ENCODE results near the gene DNAJB13.
"Not testable (repeated sequence)": the region's sequence is repeated elsewhere in the genome, so short reads cannot be mapped to it uniquely, and the experiment has no call there.

The DNAJB13 gene

GRCh38 chr11:73950869-73951710 lies at the start of gene DNAJB13:
Gene DNAJB13 (plus strand): TSS chr11:73951026. CDS start chr11:73951070, 44 bp downstream.
- DNase-seq (ENCODE audit: low read depth), result no peak

GRCh38 chr11:73902303-73902702 lies 48.5 kb upstream of the DNAJB13 start:
- DNase-seq (ENCODE audit: low read depth), result no peak

GRCh38 chr11:73907191-73907590 lies 43.6 kb upstream of the DNAJB13 start:
- no peak for DNase-seq (ENCODE audit: low read depth)

GRCh38 chr11:73912026-73912425 lies 38.8 kb upstream of the DNAJB13 start:
- DNase-seq (ENCODE audit: low read depth), result no peak

GRCh38 chr11:73913472-73913871 lies 37.4 kb upstream of the DNAJB13 start:
- no peak for DNase-seq (ENCODE audit: low read depth)

- no peak for DNase-seq (ENCODE audit: low read depth)
Observed at GRCh38 chr11:73914284-73914683, 36.5 kb upstream of the DNAJB13 start.

- no peak for DNase-seq (ENCODE audit: low read depth)
Observed at GRCh38 chr11:73916435-73916834, 34.4 kb upstream of the DNAJB13 start.

GRCh38 chr11:73921180-73921579 lies 29.6 kb upstream of the DNAJB13 start:
- DNase-seq (ENCODE audit: low read depth), result no peak

- no peak for DNase-seq (ENCODE audit: low read depth)
Observed at GRCh38 chr11:73929388-73929787, 21.4 kb upstream of the DNAJB13 start.

- no peak for DNase-seq (ENCODE audit: low read depth)
Observed at GRCh38 chr11:73931039-73931645, 19.7 kb upstream of the DNAJB13 start.

- DNase-seq (ENCODE audit: low read depth), result no peak
Observed at GRCh38 chr11:73931951-73932350, 18.9 kb upstream of the DNAJB13 start.

GRCh38 chr11:73932781-73933180 lies 18.0 kb upstream of the DNAJB13 start:
- DNase-seq (ENCODE audit: low read depth), result no peak

- not testable (repeated sequence) for DNase-seq (ENCODE audit: low read depth)
Observed at GRCh38 chr11:73936047-73936446, 14.8 kb upstream of the DNAJB13 start.

GRCh38 chr11:73939096-73939495 lies 11.7 kb upstream of the DNAJB13 start:
- no peak for DNase-seq (ENCODE audit: low read depth)

- DNase-seq (ENCODE audit: low read depth), result no peak
Observed at GRCh38 chr11:73940801-73941570, 9.8 kb upstream of the DNAJB13 start.

- no peak for DNase-seq (ENCODE audit: low read depth)
Observed at GRCh38 chr11:73942010-73942409, 8.8 kb upstream of the DNAJB13 start.

- no peak for DNase-seq (ENCODE audit: low read depth)
Observed at GRCh38 chr11:73944085-73944484, 6.7 kb upstream of the DNAJB13 start.

- DNase-seq (ENCODE audit: low read depth), result no peak
Observed at GRCh38 chr11:73944901-73945300, 5.9 kb upstream of the DNAJB13 start.

- DNase-seq (ENCODE audit: low read depth), result no peak
Observed at GRCh38 chr11:73945396-73945795, 5.4 kb upstream of the DNAJB13 start.

GRCh38 chr11:73946798-73947458 lies 3.9 kb upstream of the DNAJB13 start:
- no peak for DNase-seq (ENCODE audit: low read depth)

- no peak for DNase-seq (ENCODE audit: low read depth)
Observed at GRCh38 chr11:73949246-73949645, 1.6 kb upstream of the DNAJB13 start.

GRCh38 chr11:73949912-73950311 lies 914 bp upstream of the DNAJB13 start:
- DNase-seq (ENCODE audit: low read depth), result no peak
